CD14-positive monocyte (primary cell): ENCODE measurements around the gene LTB4R. TPM values are rescaled to one million over a fixed set of nuclear protein-coding genes. Genes with fewer than 3 reads are reported as not detected.
A peak's percentile ranks its signal among the peaks of the same experiment; 100 is the strongest.

Experiments used
- DNase-seq, 3 donors: peaks; one replicate each; pipeline ENCODE4 v3.0.0-alpha.2; 2011 to 2022
- H2AFZ ChIP-seq: 2 replicates; pipeline ENCODE4 v1.6.0; 2012; ENCODE audit warnings: mild to moderate bottlenecking, low read depth, low read length, inconsistent platforms; ENCODE audit not compliant: insufficient read depth, poor library complexity, severe bottlenecking
- H3K27ac ChIP-seq, 2 donors: 1 replicate in 1 of 2; 2 replicates in 1 of 2; pipeline ENCODE4 v1.5.1; 2012 to 2013; ENCODE audit warnings: low read length in 2 of 2, control low read depth in 1 of 2, inconsistent platforms in 1 of 2, low read depth in 1 of 2, mild to moderate bottlenecking in 1 of 2
- H3K27me3 ChIP-seq, 2 donors: one replicate each; pipeline versions ENCODE4 v1.6.0 to v1.6.1; 2011 to 2013; ENCODE audit warnings: low read length in 2 of 2; ENCODE audit not compliant: control insufficient read depth in 2 of 2, insufficient read depth in 2 of 2
- H3K36me3 ChIP-seq, 2 donors: replicated peaks in 1 of 2; 1 replicate in 1 of 2; 2 replicates in 1 of 2; pipeline versions ENCODE4 v1.5.1 to v1.6.1; 2012 to 2013; ENCODE audit warnings: low read length in 2 of 2, control low read depth in 1 of 2, inconsistent platforms in 1 of 2, mild to moderate bottlenecking in 1 of 2; ENCODE audit not compliant: insufficient read depth in 2 of 2, control insufficient read depth in 1 of 2
- H3K4me1 ChIP-seq, 2 donors: 1 replicate in 1 of 2; 2 replicates in 1 of 2; pipeline versions ENCODE4 v1.5.1 to v1.6.1; 2012 to 2013; ENCODE audit warnings: low read length in 2 of 2, control low read depth in 1 of 2, inconsistent platforms in 1 of 2, mild to moderate bottlenecking in 1 of 2, moderate library complexity in 1 of 2; ENCODE audit not compliant: insufficient read depth in 2 of 2, control insufficient read depth in 1 of 2
- H3K4me2 ChIP-seq: replicated peaks from 2 replicates; pipeline ENCODE3; 2012; ENCODE audit warnings: low read length, moderate library complexity, mild to moderate bottlenecking; ENCODE audit not compliant: poor library complexity, severe bottlenecking; ENCODE audit errors: extremely low read depth
- H3K4me3 ChIP-seq, 3 experiments: fragments of 200-600 bp in 1 of 3; sonication (generic) in 1 of 3; replicated peaks in 1 of 3; 1 replicate in 2 of 3; 2 replicates in 1 of 3; pipeline ENCODE4 v1.5.1; 2011 to 2013; ENCODE audit warnings: low read length in 3 of 3, mild to moderate bottlenecking in 3 of 3, control low read depth in 2 of 3, low read depth in 2 of 3, inconsistent platforms in 1 of 3, moderate library complexity in 1 of 3
- H3K79me2 ChIP-seq: 2 replicates; pipeline ENCODE4 v1.6.0; 2012; ENCODE audit warnings: mild to moderate bottlenecking, control low read depth, inconsistent platforms, low read length, moderate library complexity; ENCODE audit not compliant: insufficient read depth
- H3K9ac ChIP-seq: 2 replicates; pipeline ENCODE4 v1.6.0; 2017; ENCODE audit warnings: low read length, mild to moderate bottlenecking; ENCODE audit not compliant: insufficient read depth, poor library complexity, severe bottlenecking
- H3K9me3 ChIP-seq, 2 donors: replicated peaks in 1 of 2; 1 replicate in 1 of 2; 2 replicates in 1 of 2; pipeline versions ENCODE4 v1.5.1 to v1.6.1; 2012 to 2013; ENCODE audit warnings: low read length in 2 of 2, control low read depth in 1 of 2; ENCODE audit not compliant: control insufficient read depth in 1 of 2, insufficient read depth in 1 of 2
- H4K20me1 ChIP-seq: 2 replicates; pipeline ENCODE4 v1.6.0; 2012; ENCODE audit warnings: mild to moderate bottlenecking, low read length, control low read depth, moderate library complexity; ENCODE audit not compliant: insufficient read depth
- H3K27ac Mint-ChIP-seq, 7 donors: one replicate each; pipeline ENCODE4 v1.8.0; 2020; ENCODE audit warnings: mild to moderate bottlenecking in 7 of 7, mixed read lengths in 7 of 7, moderate library complexity in 6 of 7, inconsistent platforms in 2 of 7
- H3K27me3 Mint-ChIP-seq, 3 donors: one replicate each; pipeline ENCODE4 v1.8.0; 2021 to 2022; ENCODE audit warnings: low read depth in 3 of 3, mild to moderate bottlenecking in 3 of 3, mixed read lengths in 3 of 3, moderate library complexity in 3 of 3, inconsistent platforms in 1 of 3
- H3K36me3 Mint-ChIP-seq, 2 donors: one replicate each; pipeline ENCODE4 v1.8.0; 2020; ENCODE audit warnings: mixed read lengths in 2 of 2, inconsistent platforms in 1 of 2, mild to moderate bottlenecking in 1 of 2
- H3K4me1 Mint-ChIP-seq: one replicate; pipeline ENCODE4 v1.8.0; 2020; ENCODE audit warnings: mild to moderate bottlenecking, mixed read lengths
- H3K4me3 Mint-ChIP-seq, 2 donors: one replicate each; pipeline ENCODE4 v1.8.0; 2020; ENCODE audit warnings: mild to moderate bottlenecking in 2 of 2, mixed read lengths in 2 of 2, moderate library complexity in 1 of 2
- H3K9me3 Mint-ChIP-seq, 7 donors: one replicate each; pipeline ENCODE4 v1.8.0; 2020 to 2022; ENCODE audit warnings: mixed read lengths in 7 of 7, mild to moderate bottlenecking in 6 of 7, moderate library complexity in 6 of 7, inconsistent platforms in 2 of 7
- WGBS: methylation state at CpG from one replicate; pipeline ENCODE4 v1.1.5; 2013; ENCODE audit warnings: missing lambda C conversion rate; ENCODE audit not compliant: insufficient coverage; 5-methylcytosine and 5-hydroxymethylcytosine counted together
- intact Hi-C, 2 donors: fragments of 100-400 bp; cut with micrococcal nuclease; formaldehyde crosslinking; loops; one replicate each; pipeline versions ENCODE4 v1.15.0 to v1.15.1; 2023
- polyA plus RNA-seq, 3 donors: library from polyadenylated mRNA; depleted of rRNA in 1 of 3; unstranded in 2 of 3; stranded (reverse) in 1 of 3; fragments of 300-500 nt in 2 of 3; fragments of >200 nt in 1 of 3; fragmentation: Illumina TruSeq in 2 of 3; gene quantifications; 1 replicate in 2 of 3; 2 replicates in 1 of 3; pipeline ENCODE4 v1.2.3, GENCODE V29; 2012 to 2021
- TF ChIP-seq, protein P1 (sequence below): fragments of 200-600 bp; IDR thresholded peaks from one replicate; pipeline ENCODE4 v1.8.0; 2022; ENCODE audit warnings: antibody characterized with exemption, mild to moderate bottlenecking

The LTB4R gene
- polyA plus RNA-seq, 3 donors: 51.5 to 98.5 (median 87.3) TPM

GRCh38 chr14:24277606-24278321 lies 33.5 kb upstream of the LTB4R start:
- H3K27ac Mint-ChIP-seq: peak overlapping the region; percentile 91 to 99 (median 95)
- H4K20me1 ChIP-seq: no peaks in the 10 kb centered on the region
- DNase-seq: peak; percentile 79 to 92 (median 90)
- no peaks in the 10 kb centered on the region for H3K36me3 ChIP-seq
- peaks cover 0 to 4% (median 0%) of the 10 kb centered on the region in 3 donors for H3K27me3 Mint-ChIP-seq
- intact Hi-C loops: loop anchor here in 1 of 2 donors (5.0 kb wide), 1 partner anchor 35 kb away; the partner anchor contains the start of genes LTB4R and LTB4R2
- TF ChIP-seq, protein P1, sequence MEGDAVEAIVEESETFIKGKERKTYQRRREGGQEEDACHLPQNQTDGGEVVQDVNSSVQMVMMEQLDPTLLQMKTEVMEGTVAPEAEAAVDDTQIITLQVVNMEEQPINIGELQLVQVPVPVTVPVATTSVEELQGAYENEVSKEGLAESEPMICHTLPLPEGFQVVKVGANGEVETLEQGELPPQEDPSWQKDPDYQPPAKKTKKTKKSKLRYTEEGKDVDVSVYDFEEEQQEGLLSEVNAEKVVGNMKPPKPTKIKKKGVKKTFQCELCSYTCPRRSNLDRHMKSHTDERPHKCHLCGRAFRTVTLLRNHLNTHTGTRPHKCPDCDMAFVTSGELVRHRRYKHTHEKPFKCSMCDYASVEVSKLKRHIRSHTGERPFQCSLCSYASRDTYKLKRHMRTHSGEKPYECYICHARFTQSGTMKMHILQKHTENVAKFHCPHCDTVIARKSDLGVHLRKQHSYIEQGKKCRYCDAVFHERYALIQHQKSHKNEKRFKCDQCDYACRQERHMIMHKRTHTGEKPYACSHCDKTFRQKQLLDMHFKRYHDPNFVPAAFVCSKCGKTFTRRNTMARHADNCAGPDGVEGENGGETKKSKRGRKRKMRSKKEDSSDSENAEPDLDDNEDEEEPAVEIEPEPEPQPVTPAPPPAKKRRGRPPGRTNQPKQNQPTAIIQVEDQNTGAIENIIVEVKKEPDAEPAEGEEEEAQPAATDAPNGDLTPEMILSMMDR: no peak
- H3K4me3 Mint-ChIP-seq: peak overlapping the region; percentile 18 to 35
- H3K4me3 ChIP-seq: peak overlapping the region in 1 of 3 experiments; percentile 55
- H3K9me3 ChIP-seq: no peaks in the 10 kb centered on the region
- H3K4me1 Mint-ChIP-seq: peaks cover 95% of the 10 kb centered on the region
- H3K27me3 ChIP-seq: no peaks in the 10 kb centered on the region
- H3K4me2 ChIP-seq: peak overlapping the region; percentile 66
- peaks cover 100% of the 10 kb centered on the region in 2 donors for H3K4me1 ChIP-seq
- peaks cover 0 to 2% (median 0%) of the 10 kb centered on the region in 7 donors for H3K9me3 Mint-ChIP-seq
- H3K27ac ChIP-seq: peak overlapping the region; percentile 96 to 98
- H3K9ac ChIP-seq: peak overlapping the region; percentile 33
- peaks cover 0 to 6% of the 10 kb centered on the region in 2 donors for H3K36me3 Mint-ChIP-seq
- H2AFZ ChIP-seq: no peak overlapping the region
- H3K79me2 ChIP-seq: peaks cover 55% of the 10 kb centered on the region
- WGBS: 28% methylated on average over 9 of the region's 11 CpGs

- Mint-ChIP-seq H3K36me3 (peaks cover 0 to 6% of the 10 kb centered on the region in 2 donors), H3K4me3 (peak overlapping the region in 1 of 2 donors; percentile 27), H3K27ac (peak overlapping the region; percentile 91 to 99 (median 95)), H3K27me3 (peaks cover 0 to 4% (median 0%) of the 10 kb centered on the region in 3 donors), H3K4me1 (peaks cover 90% of the 10 kb centered on the region), H3K9me3 (peaks cover 0 to 4% (median 0%) of the 10 kb centered on the region in 7 donors)
- Histone ChIP-seq H3K79me2 (peaks cover 56% of the 10 kb centered on the region), H3K27me3 (no peaks in the 10 kb centered on the region), H4K20me1 (no peaks in the 10 kb centered on the region), H3K9me3 (no peaks in the 10 kb centered on the region), H3K4me1 (peaks cover 94 to 95% of the 10 kb centered on the region in 2 donors), H2AFZ (no peak overlapping the region), H3K4me3 (peak overlapping the region in 1 of 3 experiments; percentile 55), H3K27ac (peak overlapping the region; percentile 96 to 98), H3K36me3 (no peaks in the 10 kb centered on the region), H3K9ac (no peak overlapping the region), H3K4me2 (peak overlapping the region; percentile 66)
- DNase-seq: no peak
- 96% methylated on average over 5 of the region's 5 CpGs for WGBS
- TF ChIP-seq, protein P1: no peak
- intact Hi-C loops: loop anchor here in 1 of 2 donors (5.0 kb wide), 1 partner anchor 34 kb away; the partner anchor contains the start of genes LTB4R and LTB4R2
Measured at GRCh38 chr14:24278424-24278823, 32.9 kb upstream of the LTB4R start.
